ENCODE data around the gene TTC39A. TPM values are rescaled to one million over a fixed set of nuclear protein-coding genes. Genes with fewer than 3 reads are reported as not detected.

Gene TTC39A
- under 1 TPM in 1 of 2 donors, not detected in 1; 0.74 TPM for total RNA-seq

- Mint-ChIP-seq H3K9me3 (no peaks in the 10 kb centered on the region), H3K4me1 (peaks cover 8% of the 10 kb centered on the region), H3K27me3 (peaks cover 33% of the 10 kb centered on the region), H3K27ac (no peak within 1 kb of the TSS), H3K4me3 (peak within 1 kb of the TSS; percentile 73), H3K36me3 (ENCODE audit: low read depth) (peaks cover 6% of the 10 kb centered on the region)
- ATAC-seq (replicated peaks) = peak; percentile 23
These were observed at the start of gene TTC39A for GRCh38 chr1:51330331-51331201. Gene TTC39A (minus strand): TSS chr1:51330562. CDS start chr1:51330477, 85 bp downstream.

- ATAC-seq (replicated peaks) = no peak
- Mint-ChIP-seq H3K4me3 (no peak overlapping the region), H3K9me3 (no peaks in the 10 kb centered on the region), H3K36me3 (ENCODE audit: low read depth) (peaks cover 94% of the 10 kb centered on the region), H3K4me1 (peaks cover 9% of the 10 kb centered on the region), H3K27me3 (no peaks in the 10 kb centered on the region), H3K27ac (no peak overlapping the region)
These were observed 48.5 kb upstream of the TTC39A start for GRCh38 chr1:51378871-51379270.

GRCh38 chr1:51373898-51374297 is 43.5 kb upstream of the TTC39A start:
- Mint-ChIP-seq H3K27me3 (no peaks in the 10 kb centered on the region), H3K4me3 (no peak overlapping the region), H3K36me3 (ENCODE audit: low read depth) (peaks cover 72% of the 10 kb centered on the region), H3K9me3 (no peaks in the 10 kb centered on the region), H3K27ac (no peak overlapping the region), H3K4me1 (peaks cover 3% of the 10 kb centered on the region)
- no peak for ATAC-seq (replicated peaks)

- no peaks in the 10 kb centered on the region for H3K9me3 Mint-ChIP-seq
- H3K4me3 Mint-ChIP-seq = no peak overlapping the region
- peaks cover 2% of the 10 kb centered on the region for H3K4me1 Mint-ChIP-seq
- peak; percentile 40 for ATAC-seq (replicated peaks)
- peak overlapping the region; percentile 74 for H3K27ac Mint-ChIP-seq
- H3K36me3 Mint-ChIP-seq (ENCODE audit: low read depth) = peaks cover 65% of the 10 kb centered on the region
- H3K27me3 Mint-ChIP-seq = no peaks in the 10 kb centered on the region
These were observed 42.2 kb upstream of the TTC39A start for GRCh38 chr1:51372561-51372960.

- Mint-ChIP-seq H3K4me1 (no peaks in the 10 kb centered on the region), H3K9me3 (no peaks in the 10 kb centered on the region), H3K27ac (no peak overlapping the region), H3K27me3 (no peaks in the 10 kb centered on the region), H3K4me3 (no peak overlapping the region), H3K36me3 (ENCODE audit: low read depth) (peaks cover 68% of the 10 kb centered on the region)
- no peak for ATAC-seq (replicated peaks)
These were observed 38.8 kb upstream of the TTC39A start for GRCh38 chr1:51369171-51369570.

- no peak for ATAC-seq (replicated peaks)
- H3K4me3 Mint-ChIP-seq = no peak overlapping the region
- no peaks in the 10 kb centered on the region for H3K27me3 Mint-ChIP-seq
- no peaks in the 10 kb centered on the region for H3K9me3 Mint-ChIP-seq
- H3K36me3 Mint-ChIP-seq (ENCODE audit: low read depth) = peaks cover 74% of the 10 kb centered on the region
- no peak overlapping the region for H3K27ac Mint-ChIP-seq
- H3K4me1 Mint-ChIP-seq = no peaks in the 10 kb centered on the region
These were observed 35.4 kb upstream of the TTC39A start for GRCh38 chr1:51365774-51366173.

- no peaks in the 10 kb centered on the region for H3K4me1 Mint-ChIP-seq
- no peak for ATAC-seq (replicated peaks)
These were observed 29.5 kb upstream of the TTC39A start for GRCh38 chr1:51359879-51360278.

GRCh38 chr1:51355382-51355781 is 25.0 kb upstream of the TTC39A start:
- H3K9me3 Mint-ChIP-seq = no peaks in the 10 kb centered on the region
- H3K4me1 Mint-ChIP-seq = no peaks in the 10 kb centered on the region
- peaks cover 62% of the 10 kb centered on the region for H3K36me3 Mint-ChIP-seq (ENCODE audit: low read depth)
- no peak for ATAC-seq (replicated peaks)
- no peaks in the 10 kb centered on the region for H3K27me3 Mint-ChIP-seq
- H3K27ac Mint-ChIP-seq = no peak overlapping the region
- H3K4me3 Mint-ChIP-seq = no peak overlapping the region

More at GRCh38 chr1:51359879-51360278, 29.5 kb upstream of the TTC39A start:
- no peaks in the 10 kb centered on the region for H3K9me3 Mint-ChIP-seq
- H3K27me3 Mint-ChIP-seq = no peaks in the 10 kb centered on the region
- H3K36me3 Mint-ChIP-seq (ENCODE audit: low read depth) = peaks cover 94% of the 10 kb centered on the region
- H3K4me3 Mint-ChIP-seq = no peak overlapping the region
- no peak overlapping the region for H3K27ac Mint-ChIP-seq

- no peaks in the 10 kb centered on the region for H3K9me3 Mint-ChIP-seq
- H3K4me3 Mint-ChIP-seq = no peak overlapping the region
- H3K27me3 Mint-ChIP-seq = no peaks in the 10 kb centered on the region
- no peaks in the 10 kb centered on the region for H3K4me1 Mint-ChIP-seq
- no peak overlapping the region for H3K27ac Mint-ChIP-seq
- H3K36me3 Mint-ChIP-seq (ENCODE audit: low read depth) = peaks cover 53% of the 10 kb centered on the region
- ATAC-seq (replicated peaks) = no peak
These were observed 24.1 kb upstream of the TTC39A start for GRCh38 chr1:51354416-51354815.

- no peaks in the 10 kb centered on the region for H3K4me1 Mint-ChIP-seq
- H3K4me3 Mint-ChIP-seq = no peak overlapping the region
- peaks cover 29% of the 10 kb centered on the region for H3K36me3 Mint-ChIP-seq (ENCODE audit: low read depth)
- H3K9me3 Mint-ChIP-seq = no peaks in the 10 kb centered on the region
- ATAC-seq (replicated peaks) = no peak
- H3K27me3 Mint-ChIP-seq = no peaks in the 10 kb centered on the region
- H3K27ac Mint-ChIP-seq = peak overlapping the region; percentile 51
These were observed 21.5 kb upstream of the TTC39A start for GRCh38 chr1:51351907-51352306.

GRCh38 chr1:51349862-51350261 is 19.5 kb upstream of the TTC39A start:
- Mint-ChIP-seq H3K36me3 (ENCODE audit: low read depth) (peaks cover 9% of the 10 kb centered on the region), H3K27me3 (no peaks in the 10 kb centered on the region), H3K9me3 (no peaks in the 10 kb centered on the region), H3K27ac (no peak overlapping the region), H3K4me1 (no peaks in the 10 kb centered on the region), H3K4me3 (no peak overlapping the region)
- no peak for ATAC-seq (replicated peaks)

- Mint-ChIP-seq H3K36me3 (ENCODE audit: low read depth) (no peaks in the 10 kb centered on the region), H3K27ac (no peak overlapping the region), H3K4me1 (no peaks in the 10 kb centered on the region), H3K9me3 (no peaks in the 10 kb centered on the region), H3K4me3 (no peak overlapping the region), H3K27me3 (peaks cover 11% of the 10 kb centered on the region)
- no peak for ATAC-seq (replicated peaks)
These were observed 17.8 kb upstream of the TTC39A start for GRCh38 chr1:51348147-51348527.

GRCh38 chr1:51347398-51348146 is 17.2 kb upstream of the TTC39A start:
- no peaks in the 10 kb centered on the region for H3K4me1 Mint-ChIP-seq
- H3K36me3 Mint-ChIP-seq (ENCODE audit: low read depth) = no peaks in the 10 kb centered on the region
- no peaks in the 10 kb centered on the region for H3K9me3 Mint-ChIP-seq
- ATAC-seq (replicated peaks) = no peak
- no peak overlapping the region for H3K27ac Mint-ChIP-seq
- no peak overlapping the region for H3K4me3 Mint-ChIP-seq
- H3K27me3 Mint-ChIP-seq = peaks cover 15% of the 10 kb centered on the region

GRCh38 chr1:51346086-51346942 is 16.0 kb upstream of the TTC39A start:
- Mint-ChIP-seq H3K27ac (no peak overlapping the region), H3K27me3 (peaks cover 18% of the 10 kb centered on the region), H3K9me3 (no peaks in the 10 kb centered on the region), H3K36me3 (ENCODE audit: low read depth) (no peaks in the 10 kb centered on the region), H3K4me3 (no peak overlapping the region), H3K4me1 (no peaks in the 10 kb centered on the region)
- no peak for ATAC-seq (replicated peaks)
